Endothelial cell of umbilical vein (primary cell): ENCODE results near the gene HECTD4. TPM values are rescaled to one million over a fixed set of nuclear protein-coding genes. Genes with fewer than 3 reads are reported as not detected.

Experiments
- BruUV-seq: library from RNA; stranded (reverse); fragments of 400-500 nt; replicated peaks from 2 replicates; lab custom pipeline; 2021; lab: Mats Ljungman, UMichigan
- CTCF ChIA-PET: fragments of 300-600, 350-600 bp; sonication (Branson Sonifier 250); formaldehyde crosslinking; loops from one replicate; lab custom pipeline; 2021; ENCODE audit warnings: antibody characterized with exemption, inconsistent platforms; lab: Charles Lee
- POLR2A ChIA-PET: fragments of 300-600, 350-600 bp; sonication (Branson Sonifier 250); formaldehyde crosslinking; loops from one replicate; lab custom pipeline; 2021; ENCODE audit warnings: antibody characterized with exemption, inconsistent platforms; lab: Charles Lee
- DNase-seq: peaks from one replicate; pipeline ENCODE4 v3.0.0-alpha.2; 2011; ENCODE audit warnings: low read depth, low spot score
- FAIRE-seq: peaks from 2 replicates; lab custom pipeline; 2011; peaks lifted over from hg19 to GRCh38; lab: Jason Lieb, UNC
- H2AFZ ChIP-seq: 2 replicates; pipeline ENCODE4 v1.6.0; 2012; ENCODE audit warnings: low read depth, low read length, control low read depth, inconsistent platforms
- H3K27ac ChIP-seq: 2 replicates; pipeline ENCODE4 v1.5.1; 2011; ENCODE audit warnings: low read depth, mild to moderate bottlenecking, control low read depth, low read length, moderate library complexity; ENCODE audit not compliant: insufficient read depth
- H3K27me3 ChIP-seq, 2 experiments: 2 replicates each; pipeline versions ENCODE4 v1.6.0 to v1.6.1; 2011; ENCODE audit warnings: low read length in 2 of 2, mixed read lengths in 1 of 2; ENCODE audit not compliant: control insufficient read depth in 2 of 2, insufficient read depth in 2 of 2
- H3K36me3 ChIP-seq, 2 experiments: 2 replicates in 1 of 2; 3 replicates in 1 of 2; pipeline ENCODE4 v1.5.1; 2011; ENCODE audit warnings: low read length in 2 of 2, mild to moderate bottlenecking in 1 of 2, moderate library complexity in 1 of 2; ENCODE audit not compliant: control insufficient read depth in 2 of 2, insufficient read depth in 2 of 2; ENCODE audit errors: extremely low read depth in 1 of 2
- H3K4me1 ChIP-seq: 3 replicates; pipeline ENCODE4 v1.5.1; 2011; ENCODE audit warnings: mild to moderate bottlenecking, low read length; ENCODE audit not compliant: control insufficient read depth, insufficient read depth; ENCODE audit errors: extremely low read depth
- H3K4me2 ChIP-seq: 2 replicates; pipeline ENCODE4 v1.6.1; 2011; ENCODE audit warnings: low read length, control low read depth, mixed read lengths; ENCODE audit not compliant: insufficient read depth
- H3K4me3 ChIP-seq, 3 experiments: fragments of 200-600 bp in 1 of 3; sonication (generic), shearing (Covaris generic) in 1 of 3; replicated peaks in 1 of 3; 2 replicates each; pipeline ENCODE4 v1.5.1; 2011 to 2016; ENCODE audit warnings: control low read depth in 3 of 3, low read length in 3 of 3, mild to moderate bottlenecking in 2 of 3, inconsistent platforms in 1 of 3, low read depth in 1 of 3, moderate library complexity in 1 of 3; ENCODE audit not compliant: insufficient read depth in 1 of 3
- H3K79me2 ChIP-seq: 2 replicates; pipeline ENCODE4 v1.6.0; 2012; ENCODE audit warnings: low read length, inconsistent platforms; ENCODE audit not compliant: control insufficient read depth, insufficient read depth
- H3K9ac ChIP-seq: replicated peaks from 2 replicates; pipeline ENCODE3; 2011; ENCODE audit warnings: low read length, control low read depth; ENCODE audit not compliant: insufficient read depth; ENCODE audit errors: extremely low read depth
- H3K9me1 ChIP-seq: replicated peaks from 3 replicates; pipeline ENCODE4 v1.6.0; 2011; ENCODE audit warnings: mild to moderate bottlenecking, low read length; ENCODE audit not compliant: control insufficient read depth, insufficient read depth; ENCODE audit errors: extremely low read depth
- H3K9me3 ChIP-seq: replicated peaks from 2 replicates; pipeline ENCODE4 v1.5.1; 2012; ENCODE audit warnings: low read length, inconsistent platforms; ENCODE audit not compliant: control insufficient read depth, insufficient read depth
- H4K20me1 ChIP-seq: replicated peaks from 2 replicates; pipeline ENCODE3; 2011; ENCODE audit warnings: mild to moderate bottlenecking, low read length; ENCODE audit not compliant: control insufficient read depth, insufficient read depth; ENCODE audit errors: extremely low read depth
- EZH2 ChIP-seq: IDR thresholded peaks from 2 replicates; pipeline ENCODE4 v1.6.1; 2012; ENCODE audit warnings: borderline replicate concordance, low read depth, mild to moderate bottlenecking, moderate library complexity, low read length, inconsistent platforms; ENCODE audit not compliant: severe bottlenecking
- FOS ChIP-seq: IDR thresholded peaks from 2 replicates; pipeline ENCODE4 v1.6.1; 2011; ENCODE audit warnings: mild to moderate bottlenecking, low read length, moderate library complexity, borderline replicate concordance; ENCODE audit not compliant: insufficient read depth
- GATA2 ChIP-seq: IDR thresholded peaks from 2 replicates; pipeline ENCODE4 v1.7.0; 2011; ENCODE audit warnings: low read depth, mild to moderate bottlenecking, moderate library complexity, mixed read lengths, low read length; ENCODE audit not compliant: insufficient read length, insufficient read depth
- JUN ChIP-seq: IDR thresholded peaks from 2 replicates; pipeline ENCODE4 v1.6.1; 2011; ENCODE audit warnings: borderline replicate concordance, low read depth; ENCODE audit not compliant: insufficient read length, insufficient read depth
- MYC ChIP-seq: IDR thresholded peaks from one replicate; pipeline ENCODE4 v1.6.1; 2011; ENCODE audit warnings: mild to moderate bottlenecking, low read depth, low read length
- POLR2A ChIP-seq: IDR thresholded peaks from 2 replicates; pipeline ENCODE4 v1.6.1; 2012; ENCODE audit warnings: low read depth, mild to moderate bottlenecking, control low read depth, low read length
- POLR2AphosphoS5 ChIP-seq: IDR thresholded peaks from 2 replicates; pipeline ENCODE4 v1.6.1; 2012; ENCODE audit warnings: low read depth, mild to moderate bottlenecking, control low read depth, low read length, moderate library complexity; ENCODE audit not compliant: insufficient read depth
- dilution Hi-C: fragments of 300-500 bp; cut with MboI; formaldehyde crosslinking; loops from one replicate; pipeline ENCODE4 v1.15.0; 2019; ENCODE audit warnings: low sequenced_read_pairs; ENCODE audit not compliant: extremely low pct_ligation_motif_present
- intact Hi-C: fragments of 100-400 bp; cut with micrococcal nuclease; formaldehyde crosslinking; loops from one replicate; pipeline ENCODE4 v1.10.0; 2022
- polyA plus RNA-seq, 4 experiments: library from polyadenylated mRNA; depleted of rRNA in 3 of 4; stranded (reverse) in 3 of 4; unstranded in 1 of 4; fragments of >200 nt; gene quantifications; 2 replicates each; pipeline versions ENCODE4 v1.2.1 to v1.2.3, GENCODE V29; 2011 to 2012; ENCODE audit warnings: missing spikeins in 1 of 4
- total RNA-seq: library from RNA; stranded (reverse); gene quantifications from 2 replicates; pipeline ENCODE4 v1.2.3, GENCODE V29; 2021
- TF ChIP-seq, protein P1 (sequence below), 2 donors: IDR thresholded peaks; 1 replicate in 1 of 2; 2 replicates in 1 of 2; pipeline ENCODE4 v1.5.1; 2011; ENCODE audit warnings: low read length in 2 of 2, mild to moderate bottlenecking in 2 of 2, moderate library complexity in 2 of 2, control low read depth in 1 of 2, inconsistent platforms in 1 of 2, low read depth in 1 of 2; ENCODE audit not compliant: insufficient read depth in 1 of 2; ENCODE audit errors: extremely low read depth in 1 of 2
- TF ChIP-seq, protein P2 (sequence below): IDR thresholded peaks from 2 replicates; pipeline ENCODE4 v1.6.1; 2011; ENCODE audit not compliant: insufficient read depth, insufficient read length

Gene HECTD4
- total and polyA plus RNA-seq, 2 donors (not counting 3 experiments of a cell fraction or from before 2014, with no cell fraction given), result 9.7 to 47.7 TPM

DNA sequence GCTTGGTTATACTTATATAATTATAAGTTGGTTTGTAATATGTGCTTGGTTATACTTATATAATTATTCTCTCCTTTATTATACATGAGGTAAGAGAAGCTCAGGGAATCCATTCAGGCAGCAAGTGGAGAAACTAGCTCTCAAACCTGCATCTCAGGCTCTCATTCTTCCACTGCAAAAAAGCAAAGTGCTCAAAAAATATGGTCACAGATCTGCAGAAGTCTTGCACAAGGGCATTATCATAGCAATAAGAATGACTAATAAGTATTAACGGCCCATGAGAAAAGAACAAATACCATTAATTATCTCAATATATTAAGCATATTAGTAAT, 257.3 kb downstream of the HECTD4 start:
- BruUV-seq, result no TSS peak
- FAIRE-seq (no peak), DNase-seq (no peak)
- H3K9me3 ChIP-seq, result no peaks in the 10 kb centered on the region
- H3K9ac ChIP-seq, result no peak overlapping the region
- POLR2A ChIA-PET, result interaction anchor here (0.7 to 1.8 kb wide), 4 partner anchors 8 to 29 kb away, joined by 3 to 13 read pairs (median 4); partner anchors contain the start of gene NAA25
- H3K27me3 ChIP-seq, result peaks cover 0 to 2% of the 10 kb centered on the region in 2 experiments
- H3K4me2 ChIP-seq, result no peak overlapping the region
- dilution Hi-C loops, result no loop called here
- no peaks in the 10 kb centered on the region for H3K9me1 ChIP-seq
- TF ChIP-seq MYC (no peak), POLR2A (no peak), GATA2 (no peak), FOS (no peak), POLR2AphosphoS5 (no peak), JUN (no peak), EZH2 (no peak)
- TF ChIP-seq, protein P1, sequence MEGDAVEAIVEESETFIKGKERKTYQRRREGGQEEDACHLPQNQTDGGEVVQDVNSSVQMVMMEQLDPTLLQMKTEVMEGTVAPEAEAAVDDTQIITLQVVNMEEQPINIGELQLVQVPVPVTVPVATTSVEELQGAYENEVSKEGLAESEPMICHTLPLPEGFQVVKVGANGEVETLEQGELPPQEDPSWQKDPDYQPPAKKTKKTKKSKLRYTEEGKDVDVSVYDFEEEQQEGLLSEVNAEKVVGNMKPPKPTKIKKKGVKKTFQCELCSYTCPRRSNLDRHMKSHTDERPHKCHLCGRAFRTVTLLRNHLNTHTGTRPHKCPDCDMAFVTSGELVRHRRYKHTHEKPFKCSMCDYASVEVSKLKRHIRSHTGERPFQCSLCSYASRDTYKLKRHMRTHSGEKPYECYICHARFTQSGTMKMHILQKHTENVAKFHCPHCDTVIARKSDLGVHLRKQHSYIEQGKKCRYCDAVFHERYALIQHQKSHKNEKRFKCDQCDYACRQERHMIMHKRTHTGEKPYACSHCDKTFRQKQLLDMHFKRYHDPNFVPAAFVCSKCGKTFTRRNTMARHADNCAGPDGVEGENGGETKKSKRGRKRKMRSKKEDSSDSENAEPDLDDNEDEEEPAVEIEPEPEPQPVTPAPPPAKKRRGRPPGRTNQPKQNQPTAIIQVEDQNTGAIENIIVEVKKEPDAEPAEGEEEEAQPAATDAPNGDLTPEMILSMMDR (IDR thresholded peaks at IDR 0.05; ENCODE audit: extremely low read depth in 1 of 2, insufficient read depth in 1 of 2, low read depth in 1 of 2, low read length in 2 of 2), result no peak
- TF ChIP-seq, protein P2, sequence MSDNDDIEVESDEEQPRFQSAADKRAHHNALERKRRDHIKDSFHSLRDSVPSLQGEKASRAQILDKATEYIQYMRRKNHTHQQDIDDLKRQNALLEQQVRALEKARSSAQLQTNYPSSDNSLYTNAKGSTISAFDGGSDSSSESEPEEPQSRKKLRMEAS, result no peak
- H2AFZ ChIP-seq, result no peak overlapping the region
- no peaks in the 10 kb centered on the region for H3K36me3 ChIP-seq
- no peak overlapping the region for H3K4me3 ChIP-seq
- H3K79me2 ChIP-seq, result peaks cover 5% of the 10 kb centered on the region
- CTCF ChIA-PET, result interaction anchor here (0.6 to 2.7 kb wide), 5 partner anchors 8 to 286 kb away, joined by 3 to 12 read pairs (median 6); partner anchors contain the start of gene NAA25
- H3K4me1 ChIP-seq, result peaks cover 9% of the 10 kb centered on the region
- H4K20me1 ChIP-seq, result no peaks in the 10 kb centered on the region
- H3K27ac ChIP-seq, result no peak overlapping the region
- intact Hi-C loops, result loop anchor here (1.0 to 2.0 kb wide), 2 partner anchors 9 to 16 kb away; partner anchors contain the start of gene NAA25
